Testis (tissue), 2 donors: ENCODE results near the gene KCNIP3.

ENCODE experiments used
- POLR2A ChIP-seq: fragments of 450-650 bp; IDR thresholded peaks from one replicate; pipeline ENCODE4 v1.6.1; 2017; ENCODE audit warnings: antibody characterized with exemption, mild to moderate bottlenecking, moderate library complexity
- TF ChIP-seq, protein P1 (sequence below), 3 experiments: fragments of 450-650 bp in 2 of 3; fragments of 200-600 bp in 1 of 3; sonication (generic) in 1 of 3; IDR thresholded peaks; one replicate each; pipeline ENCODE4 v1.5.1; 2016 to 2019; ENCODE audit warnings: antibody characterized with exemption in 3 of 3, mild to moderate bottlenecking in 2 of 3, moderate library complexity in 1 of 3

- no peak for TF ChIP-seq POLR2A
- TF ChIP-seq, protein P1, sequence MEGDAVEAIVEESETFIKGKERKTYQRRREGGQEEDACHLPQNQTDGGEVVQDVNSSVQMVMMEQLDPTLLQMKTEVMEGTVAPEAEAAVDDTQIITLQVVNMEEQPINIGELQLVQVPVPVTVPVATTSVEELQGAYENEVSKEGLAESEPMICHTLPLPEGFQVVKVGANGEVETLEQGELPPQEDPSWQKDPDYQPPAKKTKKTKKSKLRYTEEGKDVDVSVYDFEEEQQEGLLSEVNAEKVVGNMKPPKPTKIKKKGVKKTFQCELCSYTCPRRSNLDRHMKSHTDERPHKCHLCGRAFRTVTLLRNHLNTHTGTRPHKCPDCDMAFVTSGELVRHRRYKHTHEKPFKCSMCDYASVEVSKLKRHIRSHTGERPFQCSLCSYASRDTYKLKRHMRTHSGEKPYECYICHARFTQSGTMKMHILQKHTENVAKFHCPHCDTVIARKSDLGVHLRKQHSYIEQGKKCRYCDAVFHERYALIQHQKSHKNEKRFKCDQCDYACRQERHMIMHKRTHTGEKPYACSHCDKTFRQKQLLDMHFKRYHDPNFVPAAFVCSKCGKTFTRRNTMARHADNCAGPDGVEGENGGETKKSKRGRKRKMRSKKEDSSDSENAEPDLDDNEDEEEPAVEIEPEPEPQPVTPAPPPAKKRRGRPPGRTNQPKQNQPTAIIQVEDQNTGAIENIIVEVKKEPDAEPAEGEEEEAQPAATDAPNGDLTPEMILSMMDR (IDR thresholded peaks at IDR 0.05): no peak
Observed at GRCh38 chr2:95354925-95355324, 57.8 kb downstream of the KCNIP3 start.
